Measurements from ENCODE around the gene ZFYVE28. TPM values are rescaled to one million over a fixed set of nuclear protein-coding genes. Genes with fewer than 3 reads are reported as not detected.

ZFYVE28 gene
- total RNA-seq, 1 donor from 2014 or later = 2.0 TPM

GRCh38 chr4:2305766-2306501 is 112.5 kb downstream of the ZFYVE28 start:
- no peak overlapping the region for H3K4me3 ChIP-seq (ENCODE audit: low read depth, low read length)
- TF ChIP-seq CTCF (IDR thresholded peaks at IDR 0.05; ENCODE audit: insufficient read depth, low read length, poor library complexity, severe bottlenecking) = no peak
- H3K27me3 ChIP-seq (ENCODE audit: control insufficient read depth, insufficient read depth, low read length) = no peaks in the 10 kb centered on the region
- no peaks in the 10 kb centered on the region for H3K36me3 ChIP-seq (ENCODE audit: control insufficient read depth, insufficient read depth, low read length)
- DNase-seq (ENCODE audit: low read depth) = no peak

- Histone ChIP-seq H3K27me3 (ENCODE audit: control insufficient read depth, insufficient read depth, low read length) (no peaks in the 10 kb centered on the region), H3K4me3 (ENCODE audit: low read depth, low read length) (no peak overlapping the region), H3K36me3 (ENCODE audit: control insufficient read depth, insufficient read depth, low read length) (no peaks in the 10 kb centered on the region)
- no peak for TF ChIP-seq CTCF (IDR thresholded peaks at IDR 0.05; ENCODE audit: insufficient read depth, low read length, poor library complexity, severe bottlenecking)
- DNase-seq (ENCODE audit: low read depth) = no peak
Observed at GRCh38 chr4:2304877-2305561, 113.4 kb downstream of the ZFYVE28 start.

GRCh38 chr4:2304321-2304876 is 114.0 kb downstream of the ZFYVE28 start:
- H3K27me3 ChIP-seq (ENCODE audit: control insufficient read depth, insufficient read depth, low read length) = no peaks in the 10 kb centered on the region
- no peaks in the 10 kb centered on the region for H3K36me3 ChIP-seq (ENCODE audit: control insufficient read depth, insufficient read depth, low read length)
- no peak for DNase-seq (ENCODE audit: low read depth)
- no peak overlapping the region for H3K4me3 ChIP-seq (ENCODE audit: low read depth, low read length)
- no peak for TF ChIP-seq CTCF (IDR thresholded peaks at IDR 0.05; ENCODE audit: insufficient read depth, low read length, poor library complexity, severe bottlenecking)

GRCh38 chr4:2303686-2304320 is 114.6 kb downstream of the ZFYVE28 start:
- Histone ChIP-seq H3K4me3 (ENCODE audit: low read depth, low read length) (no peak overlapping the region), H3K27me3 (ENCODE audit: control insufficient read depth, insufficient read depth, low read length) (no peaks in the 10 kb centered on the region), H3K36me3 (ENCODE audit: control insufficient read depth, insufficient read depth, low read length) (no peaks in the 10 kb centered on the region)
- no peak for DNase-seq (ENCODE audit: low read depth)
- no peak for TF ChIP-seq CTCF (IDR thresholded peaks at IDR 0.05; ENCODE audit: insufficient read depth, low read length, poor library complexity, severe bottlenecking)

GRCh38 chr4:2303121-2303685 is 115.2 kb downstream of the ZFYVE28 start:
- no peak for DNase-seq (ENCODE audit: low read depth)
- no peak for TF ChIP-seq CTCF (IDR thresholded peaks at IDR 0.05; ENCODE audit: insufficient read depth, low read length, poor library complexity, severe bottlenecking)
- H3K36me3 ChIP-seq (ENCODE audit: control insufficient read depth, insufficient read depth, low read length) = no peaks in the 10 kb centered on the region
- H3K27me3 ChIP-seq (ENCODE audit: control insufficient read depth, insufficient read depth, low read length) = peaks cover 5% of the 10 kb centered on the region
- no peak overlapping the region for H3K4me3 ChIP-seq (ENCODE audit: low read depth, low read length)

Data from kidney epithelial cell (primary cell).